ENCODE results near the gene SH3GL3. TPM values are rescaled to one million over a fixed set of nuclear protein-coding genes. Genes with fewer than 3 reads are reported as not detected.

Gene SH3GL3
- total RNA-seq, 1 donor from 2014 or later: not detected

- intact Hi-C loops (cut with micrococcal nuclease): no loop called here
Observed at GRCh38 chr15:83610901-83611685, 164.0 kb downstream of the SH3GL3 start.

- intact Hi-C loops (cut with micrococcal nuclease): no loop called here
Observed at GRCh38 chr15:83612226-83612625, 165.1 kb downstream of the SH3GL3 start.

GRCh38 chr15:83612898-83613635 lies 165.9 kb downstream of the SH3GL3 start:
- intact Hi-C loops (cut with micrococcal nuclease): no loop called here

- intact Hi-C loops (cut with micrococcal nuclease): no loop called here
Observed at GRCh38 chr15:83613714-83614113, 166.6 kb downstream of the SH3GL3 start.

GRCh38 chr15:83616840-83617239 lies 169.7 kb downstream of the SH3GL3 start:
- intact Hi-C loops (cut with micrococcal nuclease): no loop called here

GRCh38 chr15:83626171-83626802 lies 179.1 kb downstream of the SH3GL3 start:
- intact Hi-C loops (cut with micrococcal nuclease): no loop called here

- intact Hi-C loops (cut with micrococcal nuclease): no loop called here
Observed at GRCh38 chr15:83631534-83631933, 184.4 kb downstream of the SH3GL3 start.

GRCh38 chr15:83643201-83643600 lies 196.1 kb downstream of the SH3GL3 start:
- intact Hi-C loops (cut with micrococcal nuclease): no loop called here

GRCh38 chr15:83644439-83644838 lies 197.3 kb downstream of the SH3GL3 start:
- intact Hi-C loops (cut with micrococcal nuclease): no loop called here

GRCh38 chr15:83650831-83651230 lies 203.7 kb downstream of the SH3GL3 start:
- intact Hi-C loops (cut with micrococcal nuclease): no loop called here

GRCh38 chr15:83651541-83651940 lies 204.4 kb downstream of the SH3GL3 start:
- intact Hi-C loops (cut with micrococcal nuclease): no loop called here

- intact Hi-C loops (cut with micrococcal nuclease): no loop called here
Observed at GRCh38 chr15:83652626-83653204, 205.6 kb downstream of the SH3GL3 start.

- intact Hi-C loops (cut with micrococcal nuclease): no loop called here
Observed at GRCh38 chr15:83653288-83653638, 206.1 kb downstream of the SH3GL3 start.

GRCh38 chr15:83653639-83654378 lies 206.7 kb downstream of the SH3GL3 start, which contains the start of gene ADAMTSL3:
Gene ADAMTSL3, plus strand, starts transcription at chr15:83654123. Its CDS starts 1,639 bp downstream, at chr15:83655762.
- intact Hi-C loops (cut with micrococcal nuclease): no loop called here

GRCh38 chr15:83654379-83655236 lies 207.5 kb downstream of the SH3GL3 start:
- intact Hi-C loops (cut with micrococcal nuclease): no loop called here

GRCh38 chr15:83655237-83655616 lies 208.1 kb downstream of the SH3GL3 start:
- intact Hi-C loops (cut with micrococcal nuclease): no loop called here

- intact Hi-C loops (cut with micrococcal nuclease): no loop called here
Observed at GRCh38 chr15:83656192-83656591, 209.1 kb downstream of the SH3GL3 start.

GRCh38 chr15:83656943-83657528 lies 209.9 kb downstream of the SH3GL3 start:
- intact Hi-C loops (cut with micrococcal nuclease): no loop called here

GRCh38 chr15:83657549-83657948 lies 210.4 kb downstream of the SH3GL3 start:
- intact Hi-C loops (cut with micrococcal nuclease): no loop called here

Data from T-helper 1 cell treated with Interleukin-12 subunit alpha and Interleukin-12 subunit beta and Interleukin-4 antibody, amounts not matched to agents 30 ng/mL and 1 ng/mL, for 36 hours (primary cell).